NCI-H2196 (cell line): ENCODE measurements around the gene ERCC1.

Source experiments
- DNase-seq: peaks from one replicate; lab custom pipeline; 2025; ENCODE audit not compliant: unreplicated experiment; lab: John Stamatoyannopoulos, UW

ERCC1 gene

GRCh38 chr19:45370410-45371204 lies 53.1 kb downstream of the ERCC1 start, which contains the start of gene ERCC2:
TSS of gene ERCC2 (minus strand) at chr19:45370573. CDS start at chr19:45370540, 33 bp downstream.
- DNase-seq, result peak; percentile 98

GRCh38 chr19:45368737-45369340 lies 54.9 kb downstream of the ERCC1 start:
- DNase-seq, result no peak

- no peak for DNase-seq
These were observed 55.6 kb downstream of the ERCC1 start for GRCh38 chr19:45368127-45368526.

GRCh38 chr19:45364696-45365095 lies 59.0 kb downstream of the ERCC1 start:
- no peak for DNase-seq

GRCh38 chr19:45363861-45364459 lies 59.8 kb downstream of the ERCC1 start:
- no peak for DNase-seq

GRCh38 chr19:45362291-45362690 lies 61.4 kb downstream of the ERCC1 start:
- no peak for DNase-seq

GRCh38 chr19:45361608-45362007 lies 62.1 kb downstream of the ERCC1 start:
- no peak for DNase-seq

GRCh38 chr19:45358213-45358792 lies 65.4 kb downstream of the ERCC1 start:
- DNase-seq, result no peak

GRCh38 chr19:45357445-45357783 lies 66.3 kb downstream of the ERCC1 start:
- DNase-seq, result no peak
